ENCODE measurements around the gene ARHGAP12.

DNA sequence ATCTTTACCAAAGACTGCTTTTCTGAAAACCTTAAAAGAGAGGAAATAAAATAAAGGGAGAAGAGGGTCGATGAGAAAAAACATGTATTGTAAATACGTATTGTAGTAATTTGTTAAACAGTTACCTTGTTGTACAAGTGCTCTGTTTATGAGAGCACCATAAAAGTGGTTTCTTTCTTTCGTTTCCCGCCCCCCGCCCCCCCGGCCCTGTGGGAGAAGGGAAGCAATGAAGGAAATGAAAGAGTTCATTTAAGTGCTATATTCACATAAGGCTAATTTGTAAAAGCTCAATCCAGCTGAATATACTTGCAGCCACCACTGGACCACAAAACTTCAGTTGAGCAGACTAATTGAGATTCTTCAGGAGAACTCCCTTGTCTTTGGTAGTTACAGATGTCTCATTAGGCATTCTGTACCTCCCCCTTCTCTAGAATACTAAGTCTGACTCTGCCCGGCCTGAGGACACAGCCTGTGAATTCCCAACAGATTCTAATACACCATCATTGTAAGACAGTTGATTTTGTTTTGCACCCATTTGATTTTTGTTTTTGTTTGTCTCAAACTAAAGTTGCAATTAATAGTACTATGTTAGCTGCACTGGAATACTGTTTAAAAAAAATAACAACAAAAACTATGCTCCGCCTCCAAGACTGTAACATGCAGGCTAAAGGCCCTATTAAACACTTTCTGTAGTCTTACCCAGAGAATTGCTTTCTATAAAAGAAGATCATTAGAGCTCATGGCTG is 124.9 kb downstream of the ARHGAP12 start:
- TF ChIP-seq EP300 (IDR thresholded peaks at IDR 0.05; ENCODE audit: borderline replicate concordance in 1 of 2, low read depth in 1 of 2, low read length in 1 of 2) (no peak), MXI1 (IDR thresholded peaks at IDR 0.05; ENCODE audit: low read depth, low read length) (no peak), TEAD4 (IDR thresholded peaks at IDR 0.05; ENCODE audit: borderline replicate concordance, insufficient read depth) (no peak), RAD21 (IDR thresholded peaks at IDR 0.05; ENCODE audit: low read length) (no peak), GATA2 (CRISPR knock-in tag; IDR thresholded peaks at IDR 0.05) (no peak), POLR2AphosphoS5 (IDR thresholded peaks at IDR 0.05; ENCODE audit: low read depth, low read length) (no peak)
- TF ChIP-seq, protein P1, sequence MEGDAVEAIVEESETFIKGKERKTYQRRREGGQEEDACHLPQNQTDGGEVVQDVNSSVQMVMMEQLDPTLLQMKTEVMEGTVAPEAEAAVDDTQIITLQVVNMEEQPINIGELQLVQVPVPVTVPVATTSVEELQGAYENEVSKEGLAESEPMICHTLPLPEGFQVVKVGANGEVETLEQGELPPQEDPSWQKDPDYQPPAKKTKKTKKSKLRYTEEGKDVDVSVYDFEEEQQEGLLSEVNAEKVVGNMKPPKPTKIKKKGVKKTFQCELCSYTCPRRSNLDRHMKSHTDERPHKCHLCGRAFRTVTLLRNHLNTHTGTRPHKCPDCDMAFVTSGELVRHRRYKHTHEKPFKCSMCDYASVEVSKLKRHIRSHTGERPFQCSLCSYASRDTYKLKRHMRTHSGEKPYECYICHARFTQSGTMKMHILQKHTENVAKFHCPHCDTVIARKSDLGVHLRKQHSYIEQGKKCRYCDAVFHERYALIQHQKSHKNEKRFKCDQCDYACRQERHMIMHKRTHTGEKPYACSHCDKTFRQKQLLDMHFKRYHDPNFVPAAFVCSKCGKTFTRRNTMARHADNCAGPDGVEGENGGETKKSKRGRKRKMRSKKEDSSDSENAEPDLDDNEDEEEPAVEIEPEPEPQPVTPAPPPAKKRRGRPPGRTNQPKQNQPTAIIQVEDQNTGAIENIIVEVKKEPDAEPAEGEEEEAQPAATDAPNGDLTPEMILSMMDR (IDR thresholded peaks at IDR 0.05) = no peak
- TF ChIP-seq, protein P2, sequence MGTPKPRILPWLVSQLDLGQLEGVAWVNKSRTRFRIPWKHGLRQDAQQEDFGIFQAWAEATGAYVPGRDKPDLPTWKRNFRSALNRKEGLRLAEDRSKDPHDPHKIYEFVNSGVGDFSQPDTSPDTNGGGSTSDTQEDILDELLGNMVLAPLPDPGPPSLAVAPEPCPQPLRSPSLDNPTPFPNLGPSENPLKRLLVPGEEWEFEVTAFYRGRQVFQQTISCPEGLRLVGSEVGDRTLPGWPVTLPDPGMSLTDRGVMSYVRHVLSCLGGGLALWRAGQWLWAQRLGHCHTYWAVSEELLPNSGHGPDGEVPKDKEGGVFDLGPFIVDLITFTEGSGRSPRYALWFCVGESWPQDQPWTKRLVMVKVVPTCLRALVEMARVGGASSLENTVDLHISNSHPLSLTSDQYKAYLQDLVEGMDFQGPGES (IDR thresholded peaks at IDR 0.05; ENCODE audit: low read depth, low read length) = no peak
